ENCODE data around the gene CCDC102A.

DNA sequence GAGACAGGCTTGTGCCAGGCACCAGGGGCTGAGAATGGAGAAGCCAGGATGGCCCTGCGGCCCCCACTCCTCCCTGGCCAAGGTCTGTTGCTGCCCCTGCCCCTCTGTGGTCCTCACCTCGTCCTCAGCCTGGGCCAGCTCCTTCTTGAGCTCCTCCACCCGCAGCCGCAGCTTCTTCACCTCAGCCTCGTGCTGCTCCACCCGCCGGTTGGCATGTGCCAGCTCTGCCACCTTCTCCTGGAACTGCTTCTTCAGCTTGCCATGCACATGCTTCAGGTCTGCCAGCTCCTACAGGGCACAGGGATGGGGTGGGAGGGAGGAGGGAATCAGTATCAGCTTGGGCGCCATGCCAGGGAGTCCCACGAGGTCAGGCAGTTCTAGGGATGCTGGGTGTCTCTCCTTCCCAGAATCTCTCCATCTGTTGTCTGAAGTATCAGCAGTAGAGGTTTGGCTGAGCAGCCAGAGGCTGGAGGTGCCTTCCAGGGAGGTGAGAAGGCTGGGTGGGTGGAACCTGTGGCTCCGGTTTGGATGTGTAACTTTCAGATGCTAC lies 20.1 kb downstream of the CCDC102A start:
- TF ChIP-seq ZNF274 (IDR thresholded peaks at IDR 0.05; ENCODE audit: low read depth, low read length) (no peak), YY1 (IDR thresholded peaks at IDR 0.05; ENCODE audit: insufficient read depth, insufficient read length) (no peak)

Measured in NT2/D1 (cell line).